Measurements from ENCODE around the gene RPAIN.

RPAIN gene

DNA sequence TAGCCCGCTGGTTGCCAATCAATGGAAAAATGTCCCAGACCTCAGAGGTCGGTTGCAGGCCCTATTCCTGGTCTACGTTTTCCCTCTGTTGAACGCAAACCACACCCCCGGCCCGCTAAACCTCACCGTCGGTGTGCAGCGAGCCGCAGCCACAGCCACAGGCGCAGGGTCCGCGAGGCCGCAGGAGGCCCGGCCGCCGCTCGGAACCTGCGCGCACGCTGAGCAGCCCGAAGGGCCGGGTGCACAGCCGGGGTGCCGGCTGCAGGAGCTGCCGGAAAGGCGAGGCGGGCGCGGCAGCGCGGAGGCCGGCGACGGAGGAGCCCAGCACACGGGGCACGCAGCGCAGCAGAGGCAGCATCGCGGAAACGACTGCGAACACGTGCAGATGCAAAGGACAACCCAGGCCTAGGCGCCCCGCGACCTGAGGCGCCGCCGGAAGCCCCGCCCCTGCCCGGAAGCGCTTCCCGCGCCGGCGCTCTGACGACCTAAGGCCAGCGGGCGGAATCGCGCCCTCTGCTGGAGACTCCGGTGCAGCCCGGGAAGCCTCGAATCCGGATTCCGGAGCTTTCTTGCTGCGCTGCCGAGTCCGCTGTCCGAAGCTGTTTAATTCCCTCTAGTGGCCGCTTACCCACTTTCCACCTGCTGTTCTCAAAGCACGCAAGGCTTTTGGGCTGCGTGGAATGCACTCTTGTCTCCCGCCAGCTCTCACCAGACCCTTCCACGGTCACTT is 18.9 kb downstream of the RPAIN start, which contains the start of gene C1QBP (continued):
- TF ChIP-seq TRIM28 (IDR thresholded peaks at IDR 0.05; ENCODE audit: borderline replicate concordance, low read length) (peak; percentile 64; the same call in 1 of the 2 replicates), ZBTB17 (tag by site-specific recombination; IDR thresholded peaks at IDR 0.05) (peak; percentile 85), ZNF654 (tag by site-specific recombination; IDR thresholded peaks at IDR 0.05; ENCODE audit: low read depth) (peak; percentile 79), ZNF140 (tag by site-specific recombination; IDR thresholded peaks at IDR 0.05) (no peak), ZNF626 (tag by site-specific recombination; IDR thresholded peaks at IDR 0.05) (0 out of 2 replicates have a peak, but pooled peaks have one; percentile 11), ZXDB (tag by site-specific recombination; IDR thresholded peaks at IDR 0.05) (peak; percentile 56; the same call in 1 of the 2 replicates), SP7 (tag by site-specific recombination; IDR thresholded peaks at IDR 0.05) (peak; percentile 60), ZNF639 (tag by site-specific recombination; IDR thresholded peaks at IDR 0.05) (peak; percentile 40; the same call in 1 of the 2 replicates), KLF10 (tag by site-specific recombination; IDR thresholded peaks at IDR 0.05) (peak; percentile 59; the same call in 1 of the 2 replicates), PRDM1 (tag by site-specific recombination; IDR thresholded peaks at IDR 0.05) (0 out of 2 replicates have a peak, but pooled peaks have one; percentile 40), ZNF335 (tag by site-specific recombination; conservative IDR thresholded peaks at IDR 0.05) (peak; percentile 81), BCL6B (tag by site-specific recombination; IDR thresholded peaks at IDR 0.05) (no peak), HOXA7 (CRISPR knock-in tag; IDR thresholded peaks at IDR 0.05; ENCODE audit: borderline replicate concordance) (0 out of 2 replicates have a peak, but pooled peaks have one; percentile 68), AEBP2 (tag by site-specific recombination; IDR thresholded peaks at IDR 0.05; ENCODE audit: borderline replicate concordance) (no peak), ZNF341 (tag by site-specific recombination; IDR thresholded peaks at IDR 0.05; ENCODE audit: low read depth) (peak; percentile 32; the same call in 1 of the 2 replicates), YY1 (tag by site-specific recombination; IDR thresholded peaks at IDR 0.05) (peak; percentile 52; the same call in 1 of the 2 replicates), KLF7 (tag by site-specific recombination; IDR thresholded peaks at IDR 0.05; ENCODE audit: borderline replicate concordance) (no peak), KLF9 (tag by site-specific recombination; IDR thresholded peaks at IDR 0.05; ENCODE audit: low read depth) (peak; percentile 49; the same call in 1 of the 2 replicates)
- TF ChIP-seq, protein P1, sequence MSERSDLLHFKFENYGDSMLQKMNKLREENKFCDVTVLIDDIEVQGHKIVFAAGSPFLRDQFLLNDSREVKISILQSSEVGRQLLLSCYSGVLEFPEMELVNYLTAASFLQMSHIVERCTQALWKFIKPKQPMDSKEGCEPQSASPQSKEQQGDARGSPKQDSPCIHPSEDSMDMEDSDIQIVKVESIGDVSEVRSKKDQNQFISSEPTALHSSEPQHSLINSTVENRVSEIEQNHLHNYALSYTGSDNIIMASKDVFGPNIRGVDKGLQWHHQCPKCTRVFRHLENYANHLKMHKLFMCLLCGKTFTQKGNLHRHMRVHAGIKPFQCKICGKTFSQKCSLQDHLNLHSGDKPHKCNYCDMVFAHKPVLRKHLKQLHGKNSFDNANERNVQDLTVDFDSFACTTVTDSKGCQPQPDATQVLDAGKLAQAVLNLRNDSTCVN (tag by site-specific recombination; optimal IDR thresholded peaks at IDR 0.05), result peak; percentile 74
- TF ChIP-seq, protein P2, sequence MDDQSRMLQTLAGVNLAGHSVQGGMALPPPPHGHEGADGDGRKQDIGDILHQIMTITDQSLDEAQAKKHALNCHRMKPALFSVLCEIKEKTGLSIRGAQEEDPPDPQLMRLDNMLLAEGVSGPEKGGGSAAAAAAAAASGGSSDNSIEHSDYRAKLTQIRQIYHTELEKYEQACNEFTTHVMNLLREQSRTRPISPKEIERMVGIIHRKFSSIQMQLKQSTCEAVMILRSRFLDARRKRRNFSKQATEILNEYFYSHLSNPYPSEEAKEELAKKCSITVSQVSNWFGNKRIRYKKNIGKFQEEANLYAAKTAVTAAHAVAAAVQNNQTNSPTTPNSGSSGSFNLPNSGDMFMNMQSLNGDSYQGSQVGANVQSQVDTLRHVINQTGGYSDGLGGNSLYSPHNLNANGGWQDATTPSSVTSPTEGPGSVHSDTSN (CRISPR knock-in tag; IDR thresholded peaks at IDR 0.05), result no peak; the same call in 1 of the 2 replicates
- TF ChIP-seq, protein P3, sequence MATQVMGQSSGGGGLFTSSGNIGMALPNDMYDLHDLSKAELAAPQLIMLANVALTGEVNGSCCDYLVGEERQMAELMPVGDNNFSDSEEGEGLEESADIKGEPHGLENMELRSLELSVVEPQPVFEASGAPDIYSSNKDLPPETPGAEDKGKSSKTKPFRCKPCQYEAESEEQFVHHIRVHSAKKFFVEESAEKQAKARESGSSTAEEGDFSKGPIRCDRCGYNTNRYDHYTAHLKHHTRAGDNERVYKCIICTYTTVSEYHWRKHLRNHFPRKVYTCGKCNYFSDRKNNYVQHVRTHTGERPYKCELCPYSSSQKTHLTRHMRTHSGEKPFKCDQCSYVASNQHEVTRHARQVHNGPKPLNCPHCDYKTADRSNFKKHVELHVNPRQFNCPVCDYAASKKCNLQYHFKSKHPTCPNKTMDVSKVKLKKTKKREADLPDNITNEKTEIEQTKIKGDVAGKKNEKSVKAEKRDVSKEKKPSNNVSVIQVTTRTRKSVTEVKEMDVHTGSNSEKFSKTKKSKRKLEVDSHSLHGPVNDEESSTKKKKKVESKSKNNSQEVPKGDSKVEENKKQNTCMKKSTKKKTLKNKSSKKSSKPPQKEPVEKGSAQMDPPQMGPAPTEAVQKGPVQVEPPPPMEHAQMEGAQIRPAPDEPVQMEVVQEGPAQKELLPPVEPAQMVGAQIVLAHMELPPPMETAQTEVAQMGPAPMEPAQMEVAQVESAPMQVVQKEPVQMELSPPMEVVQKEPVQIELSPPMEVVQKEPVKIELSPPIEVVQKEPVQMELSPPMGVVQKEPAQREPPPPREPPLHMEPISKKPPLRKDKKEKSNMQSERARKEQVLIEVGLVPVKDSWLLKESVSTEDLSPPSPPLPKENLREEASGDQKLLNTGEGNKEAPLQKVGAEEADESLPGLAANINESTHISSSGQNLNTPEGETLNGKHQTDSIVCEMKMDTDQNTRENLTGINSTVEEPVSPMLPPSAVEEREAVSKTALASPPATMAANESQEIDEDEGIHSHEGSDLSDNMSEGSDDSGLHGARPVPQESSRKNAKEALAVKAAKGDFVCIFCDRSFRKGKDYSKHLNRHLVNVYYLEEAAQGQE (tag by site-specific recombination; IDR thresholded peaks at IDR 0.05), result peak; percentile 59
- TF ChIP-seq, protein P4, sequence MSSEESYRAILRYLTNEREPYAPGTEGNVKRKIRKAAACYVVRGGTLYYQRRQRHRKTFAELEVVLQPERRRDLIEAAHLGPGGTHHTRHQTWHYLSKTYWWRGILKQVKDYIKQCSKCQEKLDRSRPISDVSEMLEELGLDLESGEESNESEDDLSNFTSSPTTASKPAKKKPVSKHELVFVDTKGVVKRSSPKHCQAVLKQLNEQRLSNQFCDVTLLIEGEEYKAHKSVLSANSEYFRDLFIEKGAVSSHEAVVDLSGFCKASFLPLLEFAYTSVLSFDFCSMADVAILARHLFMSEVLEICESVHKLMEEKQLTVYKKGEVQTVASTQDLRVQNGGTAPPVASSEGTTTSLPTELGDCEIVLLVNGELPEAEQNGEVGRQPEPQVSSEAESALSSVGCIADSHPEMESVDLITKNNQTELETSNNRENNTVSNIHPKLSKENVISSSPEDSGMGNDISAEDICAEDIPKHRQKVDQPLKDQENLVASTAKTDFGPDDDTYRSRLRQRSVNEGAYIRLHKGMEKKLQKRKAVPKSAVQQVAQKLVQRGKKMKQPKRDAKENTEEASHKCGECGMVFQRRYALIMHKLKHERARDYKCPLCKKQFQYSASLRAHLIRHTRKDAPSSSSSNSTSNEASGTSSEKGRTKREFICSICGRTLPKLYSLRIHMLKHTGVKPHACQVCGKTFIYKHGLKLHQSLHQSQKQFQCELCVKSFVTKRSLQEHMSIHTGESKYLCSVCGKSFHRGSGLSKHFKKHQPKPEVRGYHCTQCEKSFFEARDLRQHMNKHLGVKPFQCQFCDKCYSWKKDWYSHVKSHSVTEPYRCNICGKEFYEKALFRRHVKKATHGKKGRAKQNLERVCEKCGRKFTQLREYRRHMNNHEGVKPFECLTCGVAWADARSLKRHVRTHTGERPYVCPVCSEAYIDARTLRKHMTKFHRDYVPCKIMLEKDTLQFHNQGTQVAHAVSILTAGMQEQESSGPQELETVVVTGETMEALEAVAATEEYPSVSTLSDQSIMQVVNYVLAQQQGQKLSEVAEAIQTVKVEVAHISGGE (tag by site-specific recombination; conservative IDR thresholded peaks at IDR 0.05; ENCODE audit: low read depth), result peak; percentile 79
- TF ChIP-seq, protein P5, sequence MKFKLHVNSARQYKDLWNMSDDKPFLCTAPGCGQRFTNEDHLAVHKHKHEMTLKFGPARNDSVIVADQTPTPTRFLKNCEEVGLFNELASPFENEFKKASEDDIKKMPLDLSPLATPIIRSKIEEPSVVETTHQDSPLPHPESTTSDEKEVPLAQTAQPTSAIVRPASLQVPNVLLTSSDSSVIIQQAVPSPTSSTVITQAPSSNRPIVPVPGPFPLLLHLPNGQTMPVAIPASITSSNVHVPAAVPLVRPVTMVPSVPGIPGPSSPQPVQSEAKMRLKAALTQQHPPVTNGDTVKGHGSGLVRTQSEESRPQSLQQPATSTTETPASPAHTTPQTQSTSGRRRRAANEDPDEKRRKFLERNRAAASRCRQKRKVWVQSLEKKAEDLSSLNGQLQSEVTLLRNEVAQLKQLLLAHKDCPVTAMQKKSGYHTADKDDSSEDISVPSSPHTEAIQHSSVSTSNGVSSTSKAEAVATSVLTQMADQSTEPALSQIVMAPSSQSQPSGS (tag by site-specific recombination; IDR thresholded peaks at IDR 0.05; ENCODE audit: low read depth), result no peak

Measured in HEK293 (cell line).